ENCODE measurements around the gene CACNA1C. TPM values are rescaled to one million over a fixed set of nuclear protein-coding genes. Genes with fewer than 3 reads are reported as not detected.

The CACNA1C gene
- total RNA-seq, 1 experiment from 2014 or later = 1.1 TPM

GRCh38 chr12:2251526-2252209, 198.9 kb downstream of the CACNA1C start:
- Histone ChIP-seq H4K5ac (ENCODE audit: insufficient read length, low read depth, low read length) (no peak overlapping the region), H3K14ac (ENCODE audit: insufficient read depth, low read length) (no peak overlapping the region), H2BK12ac (ENCODE audit: insufficient read length, low read depth, low read length) (no peak overlapping the region), H2BK15ac (ENCODE audit: low read depth, low read length) (no peak overlapping the region), H3K27ac (ENCODE audit: insufficient read length, low read depth, low read length) (no peak overlapping the region), H3K4me2 (ENCODE audit: insufficient read depth, insufficient read length, low read length) (no peak overlapping the region), H3K23ac (ENCODE audit: insufficient read length, low read depth, low read length) (no peak overlapping the region), H3K27me3 (ENCODE audit: insufficient read depth, low read length) (no peaks in the 10 kb centered on the region), H2BK120ac (ENCODE audit: low read depth, low read length, poor library complexity, severe bottlenecking) (no peak overlapping the region), H2AFZ (ENCODE audit: low read length) (no peak overlapping the region), H4K8ac (replicated peaks; ENCODE audit: insufficient read length, low read depth, low read length) (no peak overlapping the region), H3K9me3 (ENCODE audit: control insufficient read depth, low read depth, low read length) (peaks cover 7% of the 10 kb centered on the region), H2BK20ac (ENCODE audit: low read depth, low read length, poor library complexity, severe bottlenecking) (no peak overlapping the region), H3K79me1 (ENCODE audit: insufficient read depth, low read depth, low read length, poor library complexity, severe bottlenecking) (no peaks in the 10 kb centered on the region), H2AK5ac (ENCODE audit: insufficient read length, low read length) (no peak overlapping the region), H3K4ac (ENCODE audit: low read depth, low read length) (no peak overlapping the region), H3K18ac (ENCODE audit: insufficient read length, low read depth, low read length) (no peak overlapping the region), H3K23me2 (ENCODE audit: insufficient read length, low read depth, low read length, poor library complexity, severe bottlenecking) (no peaks in the 10 kb centered on the region), H2BK5ac (ENCODE audit: insufficient read length, low read length) (no peak overlapping the region), H3K9ac (ENCODE audit: extremely low read depth, insufficient read length, low read length) (no peak overlapping the region), H3K56ac (ENCODE audit: insufficient read length, low read depth, low read length) (no peak overlapping the region), H4K91ac (ENCODE audit: insufficient read length, low read depth, low read length) (no peak overlapping the region), H3K4me1 (ENCODE audit: insufficient read depth, low read length) (no peaks in the 10 kb centered on the region; the same call in 1 of the 2 replicates), H3K79me2 (ENCODE audit: insufficient read depth, low read length) (no peaks in the 10 kb centered on the region), H3T11ph (ENCODE audit: low read length) (no peak overlapping the region), H4K20me1 (ENCODE audit: control insufficient read depth, insufficient read depth, insufficient read length) (peaks cover 3% of the 10 kb centered on the region)
- no peak overlapping the region for H3K27ac Mint-ChIP-seq
- no peak overlapping the region for H3K4me3 Mint-ChIP-seq
- peaks cover 4 to 5% (median 4%) of the 10 kb centered on the region in 3 experiments; a peak in 6 of 7 replicates for H3K36me3 Mint-ChIP-seq (ENCODE audit: insufficient read depth in 1 of 3, low read depth in 3 of 3)
- no CpG with 5 or more reads among the region's 8 CpGs for WGBS (ENCODE audit: extremely low coverage, insufficient read length, low lambda C conversion rate)
- no peak for DNase-seq
- peaks cover 19 to 24% of the 10 kb centered on the region in 2 experiments for H3K4me1 Mint-ChIP-seq
- peaks cover 5% of the 10 kb centered on the region in 2 experiments for H3K9me3 Mint-ChIP-seq
- no peaks in the 10 kb centered on the region for H3K27me3 Mint-ChIP-seq (ENCODE audit: low read depth)
- no peak for TF ChIP-seq CTCF (conservative IDR thresholded peaks at IDR 0.05)

Measured in H9 (cell line).